ENCODE measurements around the gene CCDC38. TPM values are rescaled to one million over a fixed set of nuclear protein-coding genes. Genes with fewer than 3 reads are reported as not detected.
"Not testable (repeated sequence)": the region's sequence is repeated elsewhere in the genome, so short reads cannot be mapped to it uniquely, and the experiment has no call there.

The CCDC38 gene
- polyA plus RNA-seq, 12 donors, result 0.17 to 0.66 (median 0.20) TPM; not detected in 2

- DNase-seq, result no peak
These were observed 59.5 kb downstream of the CCDC38 start for GRCh38 chr12:95882873-95883272.

DNA sequence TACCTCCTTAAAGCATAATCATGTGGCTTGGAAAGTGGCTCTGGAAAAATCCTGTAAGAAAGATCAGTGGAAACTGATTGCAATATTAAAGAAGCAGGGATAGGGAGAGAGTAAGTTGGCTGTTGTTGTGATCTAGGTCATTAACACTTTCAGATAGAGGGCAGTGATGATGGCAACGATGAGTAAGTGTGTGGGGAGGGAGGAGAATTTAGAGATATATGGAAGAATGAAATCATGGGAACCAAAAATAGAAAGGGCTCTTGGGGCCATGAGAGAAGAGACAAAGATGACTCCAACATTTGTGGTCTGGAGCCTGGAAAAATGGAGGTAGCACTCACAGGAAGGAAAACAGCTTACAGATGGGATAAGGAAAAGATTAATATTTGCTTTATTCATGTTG is 60.3 kb downstream of the CCDC38 start:
- DNase-seq, result peak; percentile 12

DNA sequence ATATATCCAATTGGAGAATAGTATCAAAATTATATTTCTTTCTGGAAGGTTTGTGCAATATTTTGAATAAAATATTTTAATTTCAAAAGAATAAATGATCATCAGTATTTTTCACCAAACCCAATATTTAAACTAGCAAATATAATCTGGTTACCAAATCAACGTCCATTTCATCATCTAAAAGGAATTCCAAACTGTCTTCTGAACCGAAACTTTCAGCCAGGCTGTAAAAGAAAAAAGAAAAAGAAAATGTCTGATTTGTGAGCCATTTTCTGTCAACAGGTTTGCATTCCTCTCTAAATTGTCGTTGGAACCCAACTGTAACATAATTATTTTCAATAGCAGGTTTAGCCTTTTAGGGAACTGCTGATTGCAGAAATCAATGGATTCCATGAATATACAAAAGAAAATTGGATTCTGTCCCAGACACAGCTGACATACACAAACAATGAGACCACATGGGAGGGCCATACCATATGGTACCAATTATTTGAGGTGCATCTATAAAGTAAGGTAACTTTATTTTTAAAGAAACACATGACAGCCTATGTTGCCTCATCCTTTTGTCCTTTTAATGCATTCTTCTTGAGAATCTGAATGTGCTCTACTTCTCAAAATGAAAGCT is 61.0 kb downstream of the CCDC38 start:
- peak; percentile 17 for DNase-seq

DNA sequence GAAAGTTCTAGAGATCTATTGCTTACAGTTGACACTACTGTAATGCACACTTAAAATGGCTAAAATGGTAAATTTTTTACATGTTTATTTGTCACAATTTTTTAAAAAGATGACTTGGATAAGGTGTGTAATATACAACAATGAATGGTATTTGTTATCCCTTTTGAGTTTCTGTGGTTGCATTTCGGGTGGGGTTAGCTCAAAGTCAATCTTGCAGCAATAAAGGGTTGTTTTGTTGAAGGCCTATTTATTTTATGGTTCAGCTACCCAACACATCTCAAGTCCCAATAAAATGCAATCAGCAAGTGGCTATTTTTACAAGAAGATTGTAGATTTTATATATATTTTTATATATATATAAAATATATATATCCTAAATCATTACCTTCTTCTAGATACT is 61.5 kb downstream of the CCDC38 start:
- no peak for DNase-seq

- no peak for DNase-seq
These were observed 64.8 kb downstream of the CCDC38 start for GRCh38 chr12:95877622-95878021.

GRCh38 chr12:95874452-95874851 is 68.0 kb downstream of the CCDC38 start:
- no peak for DNase-seq

DNA sequence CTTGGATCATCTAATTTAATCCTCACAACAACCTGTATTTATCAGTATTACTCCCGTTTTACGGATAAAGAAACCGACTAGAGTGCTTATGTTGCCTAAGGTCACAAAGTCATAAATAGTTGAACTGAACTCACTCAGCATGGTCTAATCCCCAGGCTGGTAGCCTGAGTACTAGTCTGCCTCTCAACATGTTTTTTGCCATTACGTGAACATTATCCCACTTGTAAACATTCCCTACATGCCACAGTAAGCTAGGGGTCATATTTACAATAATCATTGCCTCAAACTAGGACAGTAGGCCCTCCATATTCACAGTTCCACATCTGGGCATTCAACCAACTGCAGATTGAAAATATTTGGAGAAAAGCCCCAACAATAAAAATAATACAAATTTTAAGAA is 71.5 kb downstream of the CCDC38 start:
- DNase-seq, result no peak

- no peak for DNase-seq
These were observed 79.1 kb downstream of the CCDC38 start for GRCh38 chr12:95863337-95863736.

DNA sequence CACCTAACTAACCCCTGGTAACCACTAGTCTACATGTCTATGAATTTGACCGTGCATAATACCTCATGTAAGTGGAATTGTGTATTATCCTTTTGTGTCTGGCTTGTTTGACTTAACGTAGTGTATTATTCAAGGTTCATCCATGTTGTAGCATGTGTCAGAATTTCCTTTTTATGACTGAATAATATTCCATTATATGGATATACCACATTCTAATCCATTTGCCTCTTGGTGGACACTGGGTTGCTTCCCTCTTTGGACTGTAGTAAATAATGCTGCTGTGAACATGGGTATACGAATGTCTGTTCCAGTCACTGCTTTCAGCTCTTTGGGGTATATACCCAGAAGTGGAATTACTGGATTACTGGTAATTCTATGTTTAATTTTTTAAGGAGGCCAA is 80.4 kb downstream of the CCDC38 start:
- DNase-seq, result no peak

GRCh38 chr12:95859947-95860850 is 82.2 kb downstream of the CCDC38 start:
- DNase-seq, result no peak

DNA sequence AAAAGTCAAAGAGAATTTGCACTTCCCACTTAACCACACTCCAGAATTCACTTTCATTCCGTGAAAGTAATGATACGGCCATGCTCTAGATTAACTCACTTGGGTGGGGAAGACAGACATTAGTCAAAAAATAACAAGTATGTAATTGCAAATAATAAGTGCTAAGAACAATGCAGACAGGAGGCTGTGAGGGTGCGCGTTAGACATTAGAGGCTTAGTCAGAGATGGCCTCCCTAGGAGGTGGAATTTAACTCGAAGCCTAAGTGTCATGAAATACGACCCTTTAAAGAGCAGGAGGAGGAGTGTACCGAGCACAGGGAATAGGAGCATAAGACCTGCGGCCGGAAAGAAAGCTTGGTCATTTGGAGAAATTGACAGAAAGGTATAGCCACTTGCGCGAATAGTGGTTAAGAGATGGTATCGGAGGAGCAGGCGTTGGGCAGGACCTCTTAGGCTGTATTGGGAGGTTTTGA is 83.0 kb downstream of the CCDC38 start:
- no peak for DNase-seq

DNA sequence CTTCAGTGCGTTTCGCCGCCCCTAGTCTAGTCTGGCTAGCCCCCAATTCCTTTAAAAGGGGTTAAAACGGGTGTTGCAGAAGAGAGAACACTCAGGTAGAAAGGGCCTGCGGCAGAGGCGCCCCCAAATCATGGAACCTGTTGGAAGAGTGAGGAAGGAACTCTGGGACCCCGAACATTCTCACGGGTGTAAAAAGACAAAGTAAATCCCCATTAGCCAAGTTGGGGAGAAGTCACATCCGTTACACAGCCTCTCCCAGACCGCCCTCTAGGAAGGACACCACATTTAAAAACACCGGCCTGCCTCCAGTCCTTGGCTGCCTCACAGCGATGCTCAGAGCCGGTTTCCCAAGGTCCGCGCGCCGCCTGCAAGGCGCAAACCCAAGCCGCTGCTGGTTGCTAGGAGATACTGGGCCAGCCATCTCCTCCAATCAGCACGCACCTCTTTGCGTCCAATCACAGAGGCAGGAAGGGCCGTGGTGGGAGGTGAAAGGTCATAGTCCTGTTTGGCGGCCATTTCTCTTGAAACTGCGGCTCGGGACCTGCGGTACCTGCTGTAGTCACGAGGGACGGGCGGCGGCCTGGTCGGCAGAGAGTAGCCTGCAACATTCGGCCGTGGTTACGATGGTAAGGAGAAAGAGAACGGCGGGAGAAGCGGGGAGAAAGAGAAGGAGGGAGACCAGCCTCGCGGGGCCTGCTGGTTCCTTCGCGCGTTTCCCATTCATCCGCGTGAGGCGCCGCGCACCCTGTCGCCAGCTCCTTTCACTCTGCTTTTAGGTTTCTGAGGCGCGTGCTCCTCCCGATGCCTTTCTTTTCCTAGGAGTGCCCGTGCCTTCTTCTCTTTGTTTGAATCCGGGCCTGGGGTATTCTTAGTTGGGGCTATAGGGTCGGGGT is 83.7 kb downstream of the CCDC38 start, which contains the start of gene SNRPF:
SNRPF (plus strand) TSS at position 502 of the 893 bp plus-strand sequence; CDS start at position 624, 122 bp downstream.
- peak; percentile 98 for DNase-seq

GRCh38 chr12:95857799-95858198 is 84.6 kb downstream of the CCDC38 start:
- no peak for DNase-seq

DNA sequence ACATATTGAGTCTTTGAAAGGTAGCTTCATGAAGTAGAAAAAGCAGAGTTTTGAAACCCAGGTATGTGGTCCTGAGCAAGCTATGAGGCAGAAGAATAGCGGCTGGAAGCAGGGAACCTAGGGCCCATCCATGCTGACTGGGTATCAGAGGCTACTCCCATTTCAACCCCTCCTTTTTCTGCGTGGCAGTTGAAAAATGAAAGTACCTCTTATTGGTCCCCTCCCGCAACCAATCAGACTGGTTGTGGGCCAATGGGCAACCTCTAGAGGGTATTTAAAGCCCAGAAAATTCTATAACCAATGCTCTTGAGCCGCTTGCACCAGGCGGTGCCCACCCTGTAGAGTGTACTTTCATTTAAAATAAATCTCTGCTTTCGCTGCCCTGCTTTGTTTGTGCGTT is 85.3 kb downstream of the CCDC38 start:
- no peak for DNase-seq

DNA sequence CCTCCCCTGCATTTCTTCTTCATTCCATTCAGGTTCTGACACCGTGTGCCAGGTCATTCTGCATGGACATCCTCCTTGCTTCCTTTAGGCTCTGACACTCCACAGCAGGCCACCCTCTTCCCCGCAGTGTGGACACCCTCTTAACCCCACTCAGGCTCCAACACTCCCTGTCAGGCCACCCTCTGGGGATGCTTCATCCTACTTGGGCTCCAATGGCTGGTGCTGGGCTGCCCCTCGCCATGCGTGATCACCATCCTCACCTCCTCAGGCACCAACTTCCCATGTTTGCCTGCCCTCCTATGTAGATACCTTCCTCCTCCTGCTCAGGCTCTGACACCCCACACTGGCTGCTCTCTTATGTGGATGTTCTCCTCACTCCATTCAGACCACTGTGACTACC is 90.3 kb downstream of the CCDC38 start:
- DNase-seq, result no peak

DNA sequence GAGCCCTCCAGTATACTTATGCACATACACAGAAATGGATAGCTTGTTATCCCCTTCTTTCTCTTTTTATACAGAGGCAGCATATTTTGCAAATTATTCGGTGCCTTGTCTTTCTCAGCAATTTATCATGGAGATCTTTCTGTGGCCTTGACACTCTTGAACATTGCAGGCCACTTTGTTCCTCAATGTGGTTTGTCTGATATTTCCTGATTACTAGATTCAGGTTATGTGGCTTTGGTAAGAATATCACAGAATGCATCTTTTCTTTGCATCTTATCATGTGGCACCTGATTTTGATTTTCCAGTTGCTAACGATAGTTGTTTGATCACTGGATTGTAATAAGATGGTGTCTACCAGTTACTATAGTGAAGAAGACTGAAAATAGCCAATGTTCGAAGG is 90.8 kb downstream of the CCDC38 start:
- no peak for DNase-seq

DNA sequence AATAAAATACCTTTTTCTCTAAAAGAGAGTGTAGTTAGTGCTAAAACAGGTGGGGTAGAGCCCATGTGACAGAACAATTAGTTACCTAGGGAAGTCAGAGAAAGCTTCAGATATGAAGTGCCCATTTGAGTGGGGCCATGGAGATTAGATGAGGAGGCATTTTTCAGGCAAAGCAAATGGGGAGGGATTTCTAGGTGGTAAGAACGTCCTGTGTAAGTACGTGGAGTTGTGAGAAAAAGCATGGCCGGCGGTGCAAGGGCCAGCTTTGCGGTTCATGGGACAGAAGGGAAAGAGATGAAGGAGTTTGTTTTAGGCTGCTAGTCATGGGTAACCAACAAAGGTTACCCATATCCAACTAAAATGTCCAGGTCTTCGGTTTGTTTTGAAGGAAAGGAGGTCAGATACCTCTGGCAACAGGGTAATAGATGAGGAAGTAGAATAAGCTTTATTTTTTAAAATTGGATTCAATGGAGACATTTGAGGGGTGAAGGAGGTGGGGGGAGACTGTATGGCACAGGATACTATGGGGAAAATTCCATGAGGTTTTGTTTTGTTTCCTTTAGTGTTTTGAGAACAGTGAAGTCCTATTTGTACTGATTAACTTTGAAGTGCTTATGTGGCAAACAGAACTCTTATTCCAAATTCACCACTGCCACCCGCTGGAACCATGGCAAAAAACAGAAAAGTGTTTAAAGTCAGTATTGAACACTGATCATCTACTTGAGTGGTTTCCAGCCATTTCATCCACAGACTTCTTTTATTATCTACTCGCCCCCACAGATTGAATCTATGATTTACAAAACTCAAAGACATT is 93.6 kb downstream of the CCDC38 start:
- DNase-seq, result no peak

GRCh38 chr12:95842426-95842825 is 100.0 kb downstream of the CCDC38 start:
- not testable (repeated sequence) for DNase-seq

DNA sequence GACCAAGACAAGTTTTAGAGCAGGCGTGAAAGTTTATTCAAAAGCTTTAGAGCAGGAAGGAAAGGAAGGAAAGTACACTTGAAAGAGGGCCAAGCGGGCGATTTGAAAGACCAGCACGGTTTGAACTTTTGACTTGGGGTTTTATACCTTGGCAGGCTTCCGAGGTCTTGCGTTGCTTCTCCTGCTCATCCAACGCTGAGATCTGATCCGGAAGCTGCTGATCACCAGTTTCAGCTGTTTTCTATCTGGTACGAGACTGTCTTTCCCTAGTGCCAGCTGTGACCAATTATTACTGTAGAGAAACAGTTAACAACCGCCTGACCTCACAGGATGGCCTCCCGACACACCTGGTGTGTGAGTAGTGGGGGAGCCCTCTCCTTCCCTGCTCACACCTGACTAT is 104.3 kb downstream of the CCDC38 start:
- no peak for DNase-seq

DNA sequence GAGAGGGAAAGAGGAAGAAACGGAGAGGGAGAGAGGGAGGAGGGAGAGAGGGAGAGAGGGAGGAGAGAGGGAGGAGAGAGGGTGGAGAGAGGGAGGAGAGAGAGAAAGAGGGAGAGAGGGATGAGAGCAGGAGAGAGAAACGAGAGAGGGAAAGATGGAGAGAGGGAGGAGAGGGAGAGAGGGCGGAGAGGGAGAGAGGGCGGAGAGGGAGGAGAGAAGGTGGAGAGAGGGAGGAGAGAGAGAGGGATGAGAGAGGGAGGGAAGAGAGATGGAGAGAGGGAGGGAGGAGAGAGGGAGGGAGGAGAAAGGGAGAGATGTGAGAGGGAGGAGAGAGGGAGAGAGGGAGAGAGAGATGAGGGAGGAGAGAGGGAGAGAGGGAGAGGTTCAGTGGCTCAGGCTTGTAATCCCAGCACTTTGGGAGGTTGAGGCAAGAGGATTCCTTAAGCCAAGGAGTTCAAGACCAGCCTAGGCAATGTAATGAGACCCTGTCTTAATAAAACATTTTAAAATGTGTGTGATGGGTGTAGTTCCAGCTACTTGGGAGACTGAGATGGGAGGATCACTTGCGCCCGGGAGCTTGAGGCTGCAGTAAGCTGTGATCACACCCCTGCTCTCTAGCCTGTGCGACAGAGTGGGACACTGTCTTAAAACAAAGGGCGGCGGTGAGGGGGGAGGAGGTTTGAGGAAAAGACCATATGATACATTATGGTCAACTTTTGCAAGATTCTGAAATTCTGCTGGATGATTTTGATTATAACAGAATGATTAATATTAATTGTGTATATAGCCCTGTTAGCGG is 105.0 kb downstream of the CCDC38 start:
- DNase-seq, result no peak

All from muscle of arm (tissue), 12 donors.